ENCODE data around the gene FXR2.

FXR2 gene

DNA sequence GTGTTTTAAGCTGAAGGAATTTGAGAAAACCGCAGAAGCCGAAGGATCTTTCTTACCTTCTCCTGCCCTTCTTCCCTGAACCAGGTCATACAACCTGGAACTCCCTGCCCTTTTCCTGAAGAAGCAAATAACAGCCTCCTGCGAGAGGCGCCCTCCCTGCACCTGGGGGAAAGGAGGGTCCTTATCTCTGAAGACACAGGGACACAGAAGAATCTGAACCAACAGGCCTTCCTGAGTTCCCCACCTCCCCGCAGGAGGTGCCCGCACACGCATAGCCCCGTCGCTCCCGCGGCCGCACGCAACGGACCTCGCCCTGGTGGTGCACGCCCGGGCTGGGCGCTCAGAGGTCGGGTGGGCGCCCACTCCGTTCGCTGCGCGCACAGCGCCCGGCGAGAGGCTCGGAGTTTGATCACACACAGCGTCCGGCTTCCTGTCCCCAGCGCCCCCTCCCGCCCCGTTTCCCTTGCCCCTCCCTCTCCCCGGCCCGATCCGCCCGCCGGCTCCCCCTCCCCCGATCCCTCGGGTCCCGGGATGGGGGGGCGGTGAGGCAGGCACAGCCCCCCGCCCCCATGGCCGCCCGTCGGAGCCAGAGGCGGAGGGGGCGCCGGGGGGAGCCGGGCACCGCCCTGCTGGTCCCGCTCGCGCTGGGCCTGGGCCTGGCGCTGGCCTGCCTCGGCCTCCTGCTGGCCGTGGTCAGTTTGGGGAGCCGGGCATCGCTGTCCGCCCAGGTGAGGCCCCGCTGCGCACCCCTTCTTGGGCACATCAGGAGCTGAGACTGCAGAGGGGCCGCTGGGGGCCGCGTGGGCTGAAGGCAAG lies 65.9 kb downstream of the FXR2 start, which contains the start of gene TNFSF12:
Gene TNFSF12, plus strand, starts transcription at position 474 of the 816 bp plus-strand sequence. Its CDS starts 96 bp downstream, at position 570.
- peak; percentile 47 for DNase-seq (ENCODE audit: low spot score)

DNA sequence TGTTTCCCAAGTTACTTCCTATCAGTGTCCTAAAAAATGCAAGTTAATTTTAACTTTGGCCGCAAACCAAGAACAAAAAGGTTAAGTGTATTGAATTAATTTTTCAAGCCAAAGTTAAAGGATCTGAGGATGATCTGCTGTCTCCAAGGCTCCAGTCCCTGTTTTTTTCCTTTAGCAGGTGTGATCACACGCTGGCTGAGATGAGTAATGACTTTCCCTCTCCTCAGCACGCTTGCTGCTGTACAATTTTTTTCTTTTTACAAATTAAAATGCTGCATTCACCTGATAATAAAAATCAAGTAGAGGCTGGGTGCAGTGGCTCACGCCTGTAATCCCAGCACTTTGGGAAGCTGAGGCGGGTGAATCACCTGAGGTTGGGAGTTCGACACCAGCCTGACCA lies 69.8 kb downstream of the FXR2 start:
- no peak for DNase-seq (ENCODE audit: low spot score)
